GM12891 (cell line): Measurements from ENCODE around the gene CXCR5.

Source experiments
- POLR2A ChIP-seq: IDR thresholded peaks from 2 replicates; pipeline ENCODE4 v1.6.1; 2011; ENCODE audit warnings: low read depth, low read length, control low read depth
- POLR2AphosphoS5 ChIP-seq: IDR thresholded peaks from 2 replicates; pipeline ENCODE4 v1.6.1; 2011; ENCODE audit warnings: low read depth, low read length, control low read depth
- SPI1 ChIP-seq: IDR thresholded peaks from 2 replicates; pipeline ENCODE4 v1.6.1; 2011; ENCODE audit warnings: low read depth, low read length, control low read depth

DNA sequence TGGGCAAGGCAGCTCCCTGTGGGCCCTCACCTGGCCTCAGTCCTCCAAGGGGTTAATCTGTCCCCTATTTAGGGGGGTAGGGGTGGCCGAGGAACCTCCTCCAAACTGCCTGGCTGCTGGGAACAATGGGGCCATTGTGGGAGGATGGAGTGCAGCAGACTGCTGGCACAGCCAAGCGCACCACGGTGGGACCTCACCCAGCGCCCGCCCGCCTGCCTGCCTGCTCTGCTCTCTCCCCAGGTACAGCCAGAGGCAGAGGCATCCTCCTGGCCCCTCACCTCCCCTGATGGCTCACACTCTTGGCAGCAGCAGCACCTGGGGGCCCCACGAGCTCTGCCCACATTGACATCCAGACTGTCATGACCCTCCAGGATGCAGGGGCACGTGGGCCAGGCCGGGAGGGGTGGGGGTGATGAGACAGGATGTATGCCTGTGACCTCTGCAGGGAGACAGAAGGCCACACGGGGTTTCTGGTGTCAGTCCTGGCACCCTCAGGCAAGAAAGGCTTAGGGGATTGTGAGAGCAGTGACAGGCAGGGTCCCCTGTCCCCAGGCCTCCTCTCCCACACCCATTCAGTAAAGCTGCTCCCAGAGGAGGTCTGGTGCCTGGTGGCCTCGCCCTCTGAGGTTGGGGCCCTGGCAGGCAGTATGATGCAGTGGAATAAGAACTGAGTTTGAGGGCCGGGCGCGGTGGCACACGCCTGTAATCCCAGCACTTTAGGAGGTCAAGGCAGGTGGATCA is 30.7 kb downstream of the CXCR5 start:
- TF ChIP-seq POLR2A: no peak
- no peak for TF ChIP-seq SPI1
- TF ChIP-seq POLR2AphosphoS5: no peak
